Activated CD4-positive, alpha-beta T cell treated with anti-CD3 and anti-CD28 coated beads, Interleukin-2, Interleukin-4, amounts not matched to agents 100 ng/mL and 50 ng/mL, durations not matched to agents 16 hours and 8 hours (primary cell): ENCODE data around the gene THAP11.
A peak's percentile ranks its signal among the peaks of the same experiment; 100 is the strongest.
"Not testable (repeated sequence)": the region's sequence is repeated elsewhere in the genome, so short reads cannot be mapped to it uniquely, and the experiment has no call there.

Source experiments
- DNase-seq: peaks from one replicate; pipeline ENCODE4 v3.0.0-alpha.2; 2020; ENCODE audit warnings: low spot score

THAP11 gene

DNA sequence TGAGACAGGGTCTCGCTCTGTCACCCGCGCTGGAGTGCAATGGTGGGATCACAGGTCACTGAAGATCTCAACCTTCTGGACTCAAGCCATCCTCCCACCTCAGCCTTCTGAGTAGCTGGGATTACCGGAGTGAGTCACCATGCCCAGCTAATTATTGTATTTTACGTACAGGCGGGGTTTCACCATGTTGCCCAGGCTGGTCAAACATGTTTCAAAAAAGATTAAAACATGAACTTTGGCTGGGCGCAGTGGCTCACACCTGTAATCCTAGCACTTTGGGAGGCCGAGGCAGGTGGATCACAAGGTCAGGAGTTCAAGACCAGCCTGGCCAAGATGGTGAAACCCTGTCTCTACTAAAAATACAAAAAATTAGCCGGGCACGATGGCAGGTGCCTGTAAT, 4.9 kb upstream of the THAP11 start:
- DNase-seq: not testable (repeated sequence)

DNA sequence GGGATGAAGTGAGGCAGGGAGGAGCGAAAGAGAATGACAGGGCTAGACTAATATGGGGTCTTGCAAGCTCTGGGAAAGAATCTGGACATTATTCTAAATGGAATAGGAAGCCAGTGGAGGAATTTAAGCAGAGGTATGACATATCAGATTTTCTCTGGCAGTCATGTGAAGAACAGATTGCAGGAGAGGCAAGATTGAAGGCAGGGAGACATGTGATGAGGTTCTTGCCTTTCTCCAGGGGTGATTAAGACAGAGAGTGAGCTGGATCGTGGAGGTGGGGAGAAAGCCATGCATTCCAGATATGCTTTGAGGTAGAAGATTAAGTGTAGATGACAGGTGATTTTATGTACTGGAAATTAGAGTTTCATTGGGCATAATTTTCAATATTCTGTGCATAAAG, 4.3 kb upstream of the THAP11 start:
- no peak for DNase-seq

DNA sequence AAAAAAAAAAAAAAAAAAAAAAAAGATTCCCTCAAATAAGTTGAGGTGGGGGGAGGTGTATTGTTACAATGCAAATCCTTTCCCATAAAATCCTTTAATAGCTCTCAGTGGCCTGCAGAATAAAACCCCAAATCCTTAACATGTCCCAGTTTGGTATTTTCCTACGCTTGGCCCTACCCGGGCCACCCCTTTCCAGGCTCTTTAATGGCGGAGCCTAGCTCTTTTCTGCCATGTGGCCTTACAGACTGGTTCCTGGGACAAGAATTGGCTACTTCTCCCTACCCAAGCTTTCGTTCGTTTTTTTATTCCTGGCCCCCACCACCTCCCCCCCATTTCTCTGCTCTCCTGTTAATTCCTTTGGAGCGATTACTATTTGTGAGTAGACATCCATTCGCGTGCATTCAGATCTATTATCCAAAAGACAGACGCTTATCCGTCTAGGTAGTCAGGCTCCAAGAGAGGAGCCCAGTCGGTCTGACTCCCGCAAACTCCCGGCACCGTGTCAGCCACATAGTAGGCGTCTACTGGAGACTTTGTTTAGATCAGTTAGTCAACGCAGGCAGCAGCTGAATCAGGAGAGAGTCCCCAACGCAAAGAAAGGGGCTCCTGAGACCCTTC, 813 bp upstream of the THAP11 start:
- DNase-seq: no peak

DNA sequence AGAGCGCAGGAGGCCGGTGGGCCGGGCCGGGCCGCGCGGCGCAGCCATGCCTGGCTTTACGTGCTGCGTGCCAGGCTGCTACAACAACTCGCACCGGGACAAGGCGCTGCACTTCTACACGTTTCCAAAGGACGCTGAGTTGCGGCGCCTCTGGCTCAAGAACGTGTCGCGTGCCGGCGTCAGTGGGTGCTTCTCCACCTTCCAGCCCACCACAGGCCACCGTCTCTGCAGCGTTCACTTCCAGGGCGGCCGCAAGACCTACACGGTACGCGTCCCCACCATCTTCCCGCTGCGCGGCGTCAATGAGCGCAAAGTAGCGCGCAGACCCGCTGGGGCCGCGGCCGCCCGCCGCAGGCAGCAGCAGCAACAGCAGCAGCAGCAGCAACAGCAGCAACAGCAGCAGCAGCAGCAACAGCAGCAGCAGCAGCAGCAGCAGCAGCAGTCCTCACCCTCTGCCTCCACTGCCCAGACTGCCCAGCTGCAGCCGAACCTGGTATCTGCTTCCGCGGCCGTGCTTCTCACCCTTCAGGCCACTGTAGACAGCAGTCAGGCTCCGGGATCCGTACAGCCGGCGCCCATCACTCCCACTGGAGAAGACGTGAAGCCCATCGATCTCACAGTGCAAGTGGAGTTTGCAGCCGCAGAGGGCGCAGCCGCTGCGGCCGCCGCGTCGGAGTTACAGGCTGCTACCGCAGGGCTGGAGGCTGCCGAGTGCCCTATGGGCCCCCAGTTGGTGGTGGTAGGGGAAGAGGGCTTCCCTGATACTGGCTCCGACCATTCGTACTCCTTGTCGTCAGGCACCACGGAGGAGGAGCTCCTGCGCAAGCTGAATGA, 606 bp downstream of the THAP11 start:
- peak; percentile 59 for DNase-seq

DNA sequence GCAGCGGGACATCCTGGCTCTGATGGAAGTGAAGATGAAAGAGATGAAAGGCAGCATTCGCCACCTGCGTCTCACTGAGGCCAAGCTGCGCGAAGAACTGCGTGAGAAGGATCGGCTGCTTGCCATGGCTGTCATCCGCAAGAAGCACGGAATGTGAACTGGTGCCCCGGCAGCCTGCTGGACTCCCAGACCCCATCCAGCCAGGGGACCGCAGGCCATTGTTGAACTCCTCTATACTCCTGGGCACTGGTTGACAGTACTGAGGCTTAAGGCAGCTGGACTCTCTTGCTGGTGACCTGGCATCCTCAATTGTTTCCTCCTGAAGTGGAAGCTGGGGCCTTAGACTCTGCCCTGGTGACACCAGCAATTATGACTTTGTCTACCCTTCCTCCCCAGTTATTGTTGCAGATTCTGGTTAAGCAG, 1.2 kb downstream of the THAP11 start:
- DNase-seq: no peak

DNA sequence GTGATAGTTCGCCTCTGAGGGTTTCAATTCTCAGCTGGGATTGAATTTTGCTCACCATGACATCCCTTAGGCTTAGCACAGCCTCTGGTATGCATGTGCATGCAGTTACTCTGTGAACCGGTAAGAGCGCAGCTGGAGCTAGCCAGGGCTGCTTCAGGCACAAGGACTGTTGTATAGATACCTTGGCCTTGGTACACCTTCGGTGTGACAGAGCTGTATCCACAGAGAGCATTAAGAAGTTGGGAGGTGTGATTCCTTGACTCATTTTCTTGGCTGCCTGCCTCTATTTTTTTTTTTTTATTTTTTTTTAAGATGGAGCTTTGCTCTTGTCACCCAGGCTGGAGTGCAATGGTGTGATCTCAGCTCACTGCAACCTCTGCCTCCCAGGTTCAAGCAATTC, 2.4 kb downstream of the THAP11 start:
- no peak for DNase-seq

DNA sequence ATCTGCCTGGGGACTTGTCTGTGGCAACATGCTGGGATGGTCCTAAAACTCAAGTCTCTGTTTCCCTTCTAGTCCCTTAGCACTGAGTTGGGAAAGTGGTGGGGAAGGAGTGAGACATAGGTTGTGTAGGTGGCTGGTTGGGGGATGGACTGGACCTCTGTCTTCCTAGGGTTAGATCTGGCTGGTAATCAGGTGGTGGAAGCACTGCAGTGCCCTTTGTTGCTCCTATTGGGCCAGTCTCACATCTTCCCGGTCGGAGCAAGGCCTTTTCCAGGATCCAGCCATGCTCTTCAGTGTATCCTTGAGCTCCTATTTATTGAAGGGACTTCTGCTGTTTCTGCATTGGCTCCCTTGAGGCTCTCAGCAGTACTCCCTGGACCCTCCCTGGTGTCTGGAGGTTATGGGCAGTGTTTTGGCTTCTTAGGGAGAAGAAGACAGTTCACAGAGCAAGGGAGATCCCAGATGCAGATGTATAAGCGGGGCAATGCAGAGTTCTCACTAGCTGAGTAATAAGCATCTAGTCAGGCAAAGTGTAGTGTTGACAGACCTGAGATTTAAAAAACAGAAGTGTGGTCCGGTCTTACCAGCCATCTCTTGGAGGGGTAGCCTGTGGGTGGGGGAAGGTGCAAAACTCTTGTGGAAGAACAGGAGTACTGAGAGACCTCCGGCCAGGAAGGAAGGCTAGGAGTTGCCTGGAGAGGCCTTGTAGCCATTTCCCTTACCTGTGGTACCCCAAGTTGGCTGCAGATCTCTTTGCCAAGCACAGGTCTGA, 3.4 kb downstream of the THAP11 start:
- DNase-seq: no peak

DNA sequence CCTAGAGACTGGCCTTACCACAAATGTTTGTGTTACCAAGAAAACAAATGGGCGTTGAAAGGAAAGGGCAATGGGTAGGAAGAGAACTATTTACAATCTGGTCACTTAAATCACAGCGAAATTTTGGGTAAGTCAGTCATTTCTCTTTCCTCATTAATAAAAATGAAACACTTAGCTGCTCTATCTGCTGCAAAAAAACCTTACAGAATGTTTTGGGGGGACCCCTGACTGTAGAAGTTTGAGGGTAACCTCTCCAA, 3.9 kb downstream of the THAP11 start:
- DNase-seq: no peak

DNA sequence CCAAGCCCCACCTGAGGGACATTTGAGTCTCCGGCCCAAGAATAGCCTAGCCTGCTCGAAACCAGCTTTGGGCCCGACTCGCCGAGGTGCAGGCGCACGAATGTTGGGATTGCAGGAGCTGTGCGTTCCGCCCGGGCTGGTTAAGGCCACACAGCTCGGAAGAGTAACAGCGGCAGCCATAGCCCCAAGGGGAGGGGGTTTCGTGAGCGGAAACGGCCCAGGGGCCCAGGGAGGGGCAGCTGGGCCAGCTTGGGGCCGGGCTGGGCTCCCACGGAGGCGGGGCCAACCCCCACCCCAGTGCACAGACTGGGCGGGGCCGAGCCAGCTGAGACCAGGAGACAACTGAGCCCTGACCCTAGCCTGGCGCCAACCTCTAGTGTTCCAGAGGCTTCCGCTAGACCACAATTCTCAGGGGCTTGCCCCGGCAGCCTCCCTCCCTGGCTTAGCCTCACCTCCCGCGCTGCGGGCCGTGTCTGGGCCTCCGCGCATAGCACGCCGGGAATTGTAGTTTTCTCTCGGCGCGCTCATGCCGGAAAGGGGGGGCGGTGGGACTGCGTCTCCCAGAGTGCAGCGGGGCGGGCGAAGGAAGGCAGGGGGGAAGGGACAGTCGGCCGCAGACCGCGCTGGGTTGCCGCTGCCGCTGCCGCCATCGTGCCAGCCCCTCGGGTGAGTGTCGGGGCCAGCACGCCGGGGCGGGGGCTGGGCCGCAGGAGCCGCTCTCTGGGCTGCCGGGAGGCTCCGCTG, 4.4 kb downstream of the THAP11 start, which contains the start of gene NUTF2:
NUTF2 (plus strand) TSS at position 614 of the 744 bp plus-strand sequence. CDS start 18,198 bp downstream, outside the sequence.
- DNase-seq: peak; percentile 98

DNA sequence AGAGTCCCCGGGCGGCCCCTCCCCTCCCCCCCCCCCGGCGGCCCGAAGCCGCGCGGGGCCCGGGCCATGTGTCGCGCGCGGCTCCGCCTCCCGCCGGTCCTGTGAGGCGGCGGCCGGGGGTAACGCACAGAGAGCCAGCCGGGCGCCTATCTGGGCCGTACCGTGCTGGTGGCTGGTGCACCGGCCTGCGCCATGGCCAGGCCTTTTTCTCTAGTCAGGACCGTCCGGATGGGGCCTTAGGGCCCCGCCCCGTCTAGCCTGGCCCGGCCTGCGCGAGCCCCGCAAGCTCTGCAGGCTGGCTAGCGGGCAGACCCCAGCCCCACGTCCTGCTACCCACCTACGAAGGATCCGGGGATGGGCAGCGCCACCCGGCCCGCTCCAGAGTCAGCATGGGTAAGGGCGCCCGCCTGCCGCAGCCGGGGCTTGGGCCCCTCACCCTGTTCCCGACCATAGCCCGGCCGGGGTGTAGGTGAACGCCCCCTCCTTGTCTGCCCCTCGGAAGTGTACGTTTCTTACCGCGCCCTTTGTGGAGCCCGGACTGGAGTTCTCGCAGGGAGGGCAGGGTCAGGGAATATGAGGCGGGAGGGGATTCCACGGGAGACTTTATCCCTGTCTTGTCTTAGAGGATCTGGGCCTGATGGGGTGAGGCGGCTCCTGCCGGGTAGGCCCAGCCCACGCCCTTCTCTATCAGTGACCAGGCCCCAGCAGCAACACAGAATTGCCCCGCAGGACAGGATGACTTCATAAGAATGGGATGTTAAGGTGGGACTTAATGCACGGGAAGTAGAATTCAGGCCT, 5.1 kb downstream of the THAP11 start, which contains the start of gene CENPT:
CENPT (minus strand) TSS at position 630 of the 798 bp plus-strand sequence. CDS start 13,834 bp downstream, outside the sequence.
- DNase-seq: no peak

DNA sequence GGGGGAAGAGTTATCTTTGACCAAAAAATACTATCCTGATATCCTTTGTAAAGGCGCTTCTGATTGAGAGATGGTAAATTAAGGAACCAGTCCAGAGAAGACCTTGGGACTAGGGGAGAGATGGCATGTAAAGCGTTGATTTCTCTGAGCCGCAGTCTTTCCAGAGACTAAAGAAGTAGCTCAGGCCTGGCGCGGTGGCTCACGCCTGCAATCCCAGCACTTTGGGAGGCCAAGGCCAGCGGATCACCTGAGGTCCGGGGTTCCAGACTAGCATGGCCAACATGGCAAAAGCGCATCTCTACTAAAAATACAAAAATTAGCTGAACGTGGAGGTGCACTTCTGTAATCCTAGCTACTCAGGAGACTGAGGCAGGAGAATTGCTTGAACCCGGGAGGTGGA, 6.0 kb downstream of the THAP11 start:
- no peak for DNase-seq

DNA sequence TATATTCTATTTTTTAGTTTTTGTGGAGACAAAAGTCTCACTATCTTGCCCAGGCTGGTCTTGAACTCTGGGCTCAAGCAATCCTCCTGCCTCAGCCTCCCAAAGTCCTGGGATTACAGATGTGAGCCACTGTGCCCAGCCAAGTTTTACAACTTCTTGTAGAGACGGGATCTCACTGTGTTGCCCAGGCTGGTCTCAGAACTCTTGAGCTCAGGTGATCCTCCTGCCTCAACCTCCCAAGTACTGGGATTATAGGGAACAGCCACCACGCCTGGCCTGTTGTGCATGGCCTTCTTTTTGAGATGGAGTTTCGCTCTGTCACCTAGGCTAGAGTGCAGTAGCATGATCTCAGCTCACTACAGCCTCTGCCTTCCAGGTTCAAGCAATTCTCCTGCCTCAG, 11.6 kb downstream of the THAP11 start:
- DNase-seq: no peak

DNA sequence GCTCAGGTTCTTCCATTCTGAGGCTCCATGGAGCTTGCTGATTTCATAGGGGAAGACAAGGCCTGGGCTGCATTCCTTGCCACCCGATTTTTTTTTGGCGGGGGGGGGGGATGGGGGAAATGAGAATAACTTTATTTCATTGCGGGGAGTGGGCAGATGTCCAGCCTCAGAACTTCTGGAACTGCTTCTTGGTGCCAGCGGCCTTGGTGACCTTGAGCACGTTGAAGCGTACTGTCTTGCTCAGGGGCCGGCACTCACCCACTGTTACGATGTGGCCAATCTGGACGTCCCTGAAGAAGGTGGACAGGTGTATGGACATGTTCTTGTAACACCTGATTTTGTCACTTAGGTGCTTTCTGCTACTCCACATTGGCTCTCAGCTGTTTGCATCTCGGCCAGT, 13.7 kb downstream of the THAP11 start:
- DNase-seq: no peak

DNA sequence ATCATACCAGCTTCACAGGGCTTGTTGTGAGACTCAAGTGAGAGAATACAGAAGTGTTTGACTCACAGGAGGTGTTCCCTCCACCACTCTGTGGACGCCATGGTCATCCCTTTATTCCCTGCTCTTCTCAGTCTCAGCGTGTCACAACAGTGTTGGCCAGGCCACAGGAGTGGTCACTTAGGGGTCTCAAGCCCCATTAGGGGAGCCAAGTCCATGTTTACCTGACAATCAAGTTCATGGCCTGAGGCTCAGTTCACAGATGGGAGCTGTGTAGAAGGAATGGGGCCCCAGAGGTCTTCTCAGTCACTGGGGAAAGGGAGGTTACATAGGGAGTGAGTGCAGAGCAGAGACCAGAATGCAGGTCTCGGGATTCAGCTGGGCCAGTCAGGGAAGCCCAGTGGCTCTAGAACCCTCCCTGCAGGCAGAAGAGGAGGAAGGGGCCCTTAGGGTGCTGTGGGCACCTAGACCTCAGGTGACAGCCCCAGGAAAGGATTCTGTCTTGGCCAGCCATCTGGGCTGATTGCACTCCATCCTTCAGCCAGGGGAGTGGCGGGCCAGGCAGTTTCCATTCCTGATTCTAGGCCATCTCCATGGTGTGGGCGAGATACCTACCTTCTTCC, 14.9 kb downstream of the THAP11 start:
- DNase-seq: no peak

DNA sequence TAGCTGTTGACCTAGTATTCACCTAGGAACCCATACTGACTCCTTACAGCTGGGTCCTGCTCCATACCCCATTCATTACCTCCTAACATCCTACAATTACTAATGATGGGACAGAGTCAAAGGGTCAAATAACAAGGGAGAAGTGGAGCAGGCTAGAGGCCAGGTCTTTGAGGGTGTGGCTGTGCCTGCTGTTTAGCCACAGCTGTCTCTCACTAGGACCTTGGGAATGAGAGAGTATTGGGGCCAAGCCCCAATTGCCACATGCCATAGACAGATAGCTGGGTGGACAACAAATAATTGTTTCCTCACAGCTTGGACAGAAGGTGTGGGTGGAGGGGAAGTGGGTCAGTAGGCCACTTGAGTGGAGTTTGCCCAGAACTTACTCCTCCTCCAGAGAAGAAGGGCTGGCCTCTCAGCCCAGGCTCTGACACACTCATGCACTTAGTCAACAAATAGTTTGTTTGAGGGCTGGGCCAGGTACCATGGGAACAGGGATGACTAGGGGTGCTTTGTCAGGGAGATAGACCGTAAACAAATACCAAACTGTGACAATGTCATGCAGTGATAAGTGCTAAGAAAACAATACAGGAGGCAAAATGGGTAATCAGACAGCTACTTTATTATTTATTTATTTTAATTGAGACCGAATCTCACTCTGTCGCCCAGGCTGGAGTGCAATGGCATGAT, 15.6 kb downstream of the THAP11 start:
- DNase-seq: no peak

DNA sequence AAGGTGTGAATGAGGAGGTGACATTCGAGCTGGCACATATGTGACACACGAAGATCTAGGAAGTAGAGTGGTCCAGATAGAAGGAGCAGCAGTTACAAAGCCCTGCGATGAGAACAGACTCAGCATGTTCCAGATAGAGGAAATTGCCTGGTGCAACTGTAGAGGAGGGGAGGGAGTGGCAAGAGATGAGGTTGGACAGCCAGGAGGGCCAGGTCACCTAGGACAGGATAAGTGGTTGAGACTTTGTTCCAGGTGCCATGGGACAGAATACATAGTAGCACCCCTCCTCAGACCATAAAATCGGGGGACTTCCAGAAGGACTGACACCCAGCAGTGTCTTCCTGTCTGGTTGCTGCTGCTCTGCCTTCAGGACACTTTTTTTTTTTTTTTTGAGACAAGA, 16.4 kb downstream of the THAP11 start:
- no peak for DNase-seq

DNA sequence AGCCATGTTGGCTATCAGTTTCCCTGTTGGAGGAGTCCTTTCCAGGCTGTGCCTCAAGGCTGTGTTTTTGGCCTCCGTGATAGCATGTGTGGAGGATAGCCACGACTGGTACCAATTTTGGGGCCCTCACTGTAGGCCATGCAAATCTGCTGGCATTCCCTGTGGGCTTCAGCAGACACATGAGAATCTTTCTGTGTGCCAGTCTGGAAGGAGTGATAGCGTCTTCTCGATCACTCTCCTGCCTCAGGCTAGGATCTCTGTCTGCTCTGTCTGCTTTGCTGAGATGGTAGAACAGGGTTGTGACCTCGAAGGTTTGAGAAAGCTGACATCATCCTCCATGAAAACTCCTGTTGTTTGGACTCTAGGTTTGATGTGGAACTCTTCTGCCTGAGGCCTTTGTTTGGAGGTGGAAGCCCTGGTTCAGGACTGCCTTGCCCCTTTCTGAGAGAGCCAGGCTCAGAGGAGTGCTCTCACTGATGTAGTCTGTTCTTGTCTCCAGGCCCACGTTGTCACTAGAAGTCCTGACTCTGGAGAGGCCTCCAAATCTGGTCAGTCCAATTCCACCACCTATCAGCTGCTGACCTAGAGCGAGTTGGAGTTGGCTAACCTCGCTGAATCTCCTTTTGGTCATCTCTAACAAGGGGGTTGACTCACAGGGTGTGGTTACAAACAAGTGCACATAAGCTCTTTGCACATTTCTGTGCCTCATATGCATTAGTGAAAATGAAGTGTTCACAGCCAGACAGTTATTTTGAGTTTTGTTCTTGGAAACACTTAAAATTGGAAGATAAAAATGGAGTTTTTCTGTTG, 18.7 kb downstream of the THAP11 start:
- DNase-seq: no peak

DNA sequence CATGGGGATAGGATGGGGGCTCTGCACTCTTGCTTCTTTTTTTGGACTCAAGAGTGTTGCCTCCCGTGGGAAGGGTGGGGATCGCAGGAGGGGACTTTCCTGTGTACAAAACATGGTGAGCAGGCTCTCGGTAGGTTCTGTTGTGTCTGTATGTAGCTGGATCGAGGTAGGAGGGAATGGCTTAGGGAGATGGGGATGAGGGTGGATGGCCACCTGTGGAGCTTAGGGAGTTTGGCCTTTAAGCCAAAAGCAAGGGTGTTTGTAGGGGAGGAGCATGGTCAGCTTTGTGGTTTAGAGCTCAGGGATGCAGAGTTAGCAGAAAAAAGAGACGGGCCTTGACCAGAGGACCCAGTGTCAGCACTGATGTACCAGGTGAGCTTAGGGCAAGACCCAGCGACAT, 19.8 kb downstream of the THAP11 start:
- no peak for DNase-seq
